CD4-positive, alpha-beta memory T cell (primary cell): Measurements from ENCODE around the gene ATP5F1B. TPM values are rescaled to one million over a fixed set of nuclear protein-coding genes. Genes with fewer than 3 reads are reported as not detected.
A peak's percentile ranks its signal among the peaks of the same experiment; 100 is the strongest.

Experiments used
- CTCF ChIA-PET: fragments of 350-600 bp; sonication (Branson Sonifier 250); formaldehyde crosslinking; loops from one replicate; lab custom pipeline; 2021; ENCODE audit warnings: inconsistent platforms; ENCODE audit not compliant: partially characterized antibody; lab: Charles Lee
- POLR2A ChIA-PET: fragments of 350-600 bp; sonication (Branson Sonifier 250); formaldehyde crosslinking; loops from one replicate; lab custom pipeline; 2021; ENCODE audit not compliant: partially characterized antibody; lab: Charles Lee
- DNase-seq, 5 donors: peaks; one replicate each; pipeline versions ENCODE4 v3.0.0 to v3.0.0-alpha.2; 2020 to 2022; ENCODE audit warnings: mixed read lengths in 1 of 5
- H3K27ac ChIP-seq: one replicate; pipeline ENCODE4 v1.7.0; 2013; ENCODE audit warnings: low read depth, low read length
- H3K27me3 ChIP-seq: 2 replicates; pipeline ENCODE4 v1.7.0; 2013; ENCODE audit warnings: mild to moderate bottlenecking, low read length, moderate library complexity; ENCODE audit not compliant: insufficient read depth
- H3K36me3 ChIP-seq: 2 replicates; pipeline ENCODE4 v1.7.0; 2013; ENCODE audit warnings: mild to moderate bottlenecking, low read length, moderate library complexity; ENCODE audit not compliant: insufficient read depth
- H3K4me1 ChIP-seq: 2 replicates; pipeline ENCODE4 v1.7.0; 2013; ENCODE audit warnings: mild to moderate bottlenecking, low read length, moderate library complexity; ENCODE audit not compliant: insufficient read depth
- H3K4me3 ChIP-seq, 2 donors: one replicate each; pipeline ENCODE4 v1.7.0; 2013; ENCODE audit warnings: low read length in 2 of 2, mild to moderate bottlenecking in 1 of 2
- H3K9me3 ChIP-seq, 2 donors: one replicate each; pipeline ENCODE4 v1.7.0; 2013; ENCODE audit warnings: low read length in 2 of 2, control low read depth in 1 of 2; ENCODE audit not compliant: control insufficient read depth in 1 of 2
- H3K27ac Mint-ChIP-seq, 7 donors: one replicate each; pipeline ENCODE4 v1.8.0; 2020 to 2021; ENCODE audit warnings: mixed read lengths in 7 of 7, mild to moderate bottlenecking in 6 of 7, inconsistent platforms in 3 of 7, moderate library complexity in 3 of 7
- H3K27me3 Mint-ChIP-seq, 2 donors: one replicate each; pipeline ENCODE4 v1.8.0; 2020 to 2021; ENCODE audit warnings: mixed read lengths in 2 of 2
- H3K36me3 Mint-ChIP-seq, 2 donors: one replicate each; pipeline ENCODE4 v1.8.0; 2020 to 2021; ENCODE audit warnings: mixed read lengths in 2 of 2, inconsistent platforms in 1 of 2, mild to moderate bottlenecking in 1 of 2
- H3K4me1 Mint-ChIP-seq, 4 donors: one replicate each; pipeline ENCODE4 v1.8.0; 2020 to 2021; ENCODE audit warnings: mixed read lengths in 4 of 4, mild to moderate bottlenecking in 1 of 4
- H3K4me3 Mint-ChIP-seq, 8 donors: one replicate each; pipeline ENCODE4 v1.8.0; 2020 to 2021; ENCODE audit warnings: mixed read lengths in 8 of 8, mild to moderate bottlenecking in 7 of 8, moderate library complexity in 6 of 8, inconsistent platforms in 3 of 8
- H3K9me3 Mint-ChIP-seq, 8 donors: one replicate each; pipeline ENCODE4 v1.8.0; 2020 to 2021; ENCODE audit warnings: mixed read lengths in 8 of 8, mild to moderate bottlenecking in 5 of 8, inconsistent platforms in 3 of 8, moderate library complexity in 1 of 8
- intact Hi-C: fragments of 100-400 bp; cut with micrococcal nuclease; formaldehyde crosslinking; loops from one replicate; pipeline ENCODE4 v1.15.1; 2023
- polyA plus RNA-seq, 2 donors: library from polyadenylated mRNA; unstranded; fragments of 300-500 nt; fragmentation: Illumina TruSeq; gene quantifications; one replicate each; pipeline ENCODE4 v1.2.3, GENCODE V29; 2021
- total RNA-seq, 2 experiments: library from RNA; stranded (reverse); gene quantifications; one replicate each; pipeline ENCODE4 v1.2.3, GENCODE V29; 2021

ATP5F1B gene
- total and polyA plus RNA-seq, 4 experiments from 2014 or later, result 243 to 1,156 (median 513) TPM

DNA sequence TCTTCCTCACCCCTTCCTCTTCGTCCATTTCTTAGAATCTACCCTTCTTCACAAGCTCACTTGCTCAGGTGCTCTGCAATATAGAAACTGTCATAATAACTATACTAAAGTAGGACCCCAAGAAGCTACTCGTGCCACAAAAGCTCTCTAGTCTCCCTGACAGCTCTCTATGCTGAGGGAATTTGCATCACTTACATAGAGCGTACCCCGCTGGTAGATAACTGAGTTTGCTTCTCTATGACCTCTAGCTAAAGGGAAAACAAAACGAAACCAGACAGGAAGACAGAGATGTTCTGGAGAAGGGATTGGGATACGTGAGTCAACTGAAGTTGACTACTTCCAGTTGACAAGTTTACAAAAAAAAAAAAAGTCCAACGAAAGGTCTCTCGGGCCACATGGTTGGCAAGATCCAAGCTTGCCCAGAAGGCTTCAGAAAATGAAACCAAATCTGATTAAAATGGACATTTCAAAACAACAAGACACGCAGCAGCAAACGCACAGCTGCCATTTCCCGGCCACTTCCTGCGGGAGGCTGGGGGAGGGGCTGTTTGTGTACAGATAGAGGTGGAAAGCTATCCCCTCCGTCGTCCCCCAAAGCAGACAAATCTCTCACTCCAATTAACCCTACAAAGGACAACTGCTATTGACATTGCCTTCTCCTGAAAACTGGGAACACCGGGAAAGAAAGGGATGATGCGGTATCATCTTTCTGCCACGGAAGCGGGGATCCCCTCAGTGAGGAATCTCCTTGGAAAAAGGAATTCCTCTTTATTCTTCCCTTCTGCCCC lies 16.9 kb downstream of the ATP5F1B start:
- H3K9me3 ChIP-seq, result no peaks in the 10 kb centered on the region
- Mint-ChIP-seq H3K9me3 (peaks cover 0 to 2% (median 0%) of the 10 kb centered on the region in 8 donors), H3K27ac (peak overlapping the region; percentile 82 to 98 (median 93)), H3K36me3 (peaks cover 3 to 39% of the 10 kb centered on the region in 2 donors), H3K4me3 (peak overlapping the region; percentile 86 to 95 (median 92)), H3K27me3 (no peaks in the 10 kb centered on the region), H3K4me1 (peaks cover 42 to 79% (median 64%) of the 10 kb centered on the region in 4 donors)
- peak overlapping the region; percentile 93 for H3K27ac ChIP-seq
- peak overlapping the region; percentile 90 to 98 for H3K4me3 ChIP-seq
- H3K36me3 ChIP-seq, result peaks cover 4% of the 10 kb centered on the region
- intact Hi-C loops, result loop anchor here (1.0 kb wide), 1 partner anchor 17 kb away; no protein-coding TSS in a partner anchor
- ChIA-PET CTCF (interaction anchor here (0.7 to 2.2 kb wide), 19 partner anchors 8 to 483 kb away, joined by 3 to 30 read pairs (median 4); partner anchors contain the start of genes ATP5F1B, NACA and SMARCC2), POLR2A (interaction anchor here (0.6 to 10.0 kb wide), 34 partner anchors 8 to 1070 kb away, joined by 3 to 210 read pairs (median 5); partner anchors contain the start of genes ATP5F1B, NAB2, NACA and PTGES3)
- DNase-seq, result peak; percentile 71 to 85 (median 74)
- peaks cover 81% of the 10 kb centered on the region for H3K4me1 ChIP-seq
- no peaks in the 10 kb centered on the region for H3K27me3 ChIP-seq

DNA sequence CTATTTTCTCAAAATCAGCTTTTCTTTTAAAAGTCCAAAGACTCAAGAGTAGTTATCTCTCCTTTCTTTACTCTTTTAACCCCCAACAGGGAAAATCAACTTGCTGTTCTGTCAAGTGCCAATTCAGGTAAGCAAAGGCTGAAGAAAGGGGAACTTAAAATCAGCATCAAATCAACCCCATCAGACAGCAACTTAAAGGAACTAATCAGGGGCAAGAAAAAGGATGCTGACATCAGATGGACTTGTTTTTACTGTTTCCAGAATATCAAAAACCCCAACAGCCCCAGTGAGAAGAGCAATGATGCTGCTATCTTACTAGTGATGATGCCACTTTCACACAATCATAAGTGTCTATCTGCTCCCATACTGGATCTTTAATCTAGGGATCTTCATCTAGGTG lies 19.1 kb downstream of the ATP5F1B start:
- H3K4me3 Mint-ChIP-seq, result peak overlapping the region in 3 of 8 donors; percentile 5 to 6 (median 6)
- intact Hi-C loops, result no loop called here
- H3K36me3 Mint-ChIP-seq, result peaks cover 7 to 52% of the 10 kb centered on the region in 2 donors
- H3K27ac Mint-ChIP-seq, result peak overlapping the region; percentile 19 to 66 (median 49)
- H3K9me3 ChIP-seq, result no peaks in the 10 kb centered on the region
- H3K4me1 ChIP-seq, result peaks cover 76% of the 10 kb centered on the region
- H3K27ac ChIP-seq, result no peak overlapping the region
- H3K4me3 ChIP-seq, result no peak overlapping the region
- H3K27me3 Mint-ChIP-seq, result no peaks in the 10 kb centered on the region
- ChIA-PET CTCF (interaction anchor here (0.7 to 9.3 kb wide), 3 partner anchors 9 to 60 kb away, joined by 3 to 68 read pairs (median 4); no protein-coding TSS in a partner anchor), POLR2A (interaction anchor here (0.8 to 6.6 kb wide), 4 partner anchors 9 to 61 kb away, joined by 3 to 67 read pairs (median 6); partner anchors contain the start of gene PTGES3)
- H3K27me3 ChIP-seq, result no peaks in the 10 kb centered on the region
- peaks cover 4% of the 10 kb centered on the region for H3K36me3 ChIP-seq
- DNase-seq, result no peak
- H3K9me3 Mint-ChIP-seq, result peaks cover 0 to 2% (median 0%) of the 10 kb centered on the region in 8 donors
- H3K4me1 Mint-ChIP-seq, result peaks cover 40 to 73% (median 60%) of the 10 kb centered on the region in 4 donors

DNA sequence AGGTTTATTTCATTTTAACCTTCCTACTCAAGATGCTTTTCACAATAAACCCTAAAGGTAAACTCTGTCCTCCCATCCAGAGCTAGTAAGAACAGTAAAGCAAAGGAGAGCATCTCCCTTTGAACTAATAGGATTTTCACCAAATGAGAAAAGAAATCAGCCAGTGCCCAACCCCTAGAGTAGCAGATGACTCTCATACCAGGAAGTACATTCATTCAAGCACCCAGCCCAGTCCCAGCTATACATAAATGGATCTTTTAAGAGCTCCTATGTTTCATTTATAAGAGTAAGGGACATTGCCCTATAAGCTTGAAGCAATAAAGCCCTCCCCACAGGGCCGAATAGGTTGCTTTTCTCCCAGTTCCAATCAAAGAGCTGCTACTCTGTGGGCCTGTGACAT lies 23.2 kb downstream of the ATP5F1B start:
- CTCF ChIA-PET, result interaction anchor here (1.4 to 9.3 kb wide), 3 partner anchors 13 to 23 kb away, joined by 3 to 68 read pairs (median 5); no protein-coding TSS in a partner anchor
- POLR2A ChIA-PET, result interaction anchor here (0.9 to 6.6 kb wide), 2 partner anchors 13 to 103 kb away, joined by 3 to 67 read pairs; partner anchors contain the start of gene NACA

DNA sequence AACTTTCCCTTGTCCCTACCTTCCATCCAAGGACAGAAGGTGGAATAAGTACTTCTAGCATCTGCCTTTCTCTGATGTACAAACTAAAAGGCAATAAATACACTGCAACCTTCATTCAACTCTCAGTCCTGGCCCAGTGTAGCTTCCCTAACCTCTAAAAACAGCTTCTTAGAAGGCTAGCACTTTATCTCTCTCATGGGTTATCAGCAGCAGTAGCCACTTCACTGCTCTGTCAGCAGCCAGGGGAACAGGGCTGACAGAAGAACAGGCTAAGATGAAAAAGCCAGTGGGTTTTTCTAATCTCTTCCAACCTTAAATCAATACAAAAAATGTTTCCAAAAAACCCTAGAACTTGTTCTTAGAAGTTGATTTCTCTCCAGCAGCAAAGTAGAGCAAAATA lies 28.9 kb downstream of the ATP5F1B start:
- peaks cover 21% of the 10 kb centered on the region for H3K4me1 ChIP-seq
- ChIA-PET POLR2A (interaction anchor here (1.0 to 1.3 kb wide), 2 partner anchors 12 to 14 kb away, joined by 3 to 9 read pairs; partner anchors contain the start of gene BAZ2A), CTCF (interaction anchor here (1.0 to 1.1 kb wide), 2 partner anchors 12 to 20 kb away, joined by 3 to 5 read pairs; no protein-coding TSS in a partner anchor)
- no peaks in the 10 kb centered on the region for H3K27me3 Mint-ChIP-seq
- no peaks in the 10 kb centered on the region for H3K27me3 ChIP-seq
- intact Hi-C loops, result no loop called here
- no peak overlapping the region for H3K27ac ChIP-seq
- H3K4me1 Mint-ChIP-seq, result peaks cover 15 to 40% (median 24%) of the 10 kb centered on the region in 4 donors
- peaks cover 61% of the 10 kb centered on the region for H3K36me3 ChIP-seq
- H3K9me3 ChIP-seq, result no peaks in the 10 kb centered on the region
- no peak overlapping the region for H3K4me3 ChIP-seq
- peak overlapping the region in 3 of 7 donors; percentile 23 to 66 (median 48) for H3K27ac Mint-ChIP-seq
- H3K4me3 Mint-ChIP-seq, result no peak overlapping the region
- H3K36me3 Mint-ChIP-seq, result peaks cover 60 to 81% of the 10 kb centered on the region in 2 donors
- H3K9me3 Mint-ChIP-seq, result no peaks in the 10 kb centered on the region
- DNase-seq, result no peak

More for the DNA sequence above, 23.2 kb downstream of the ATP5F1B start:
- peak overlapping the region in 1 of 8 donors; percentile 10 for H3K4me3 Mint-ChIP-seq
- Histone ChIP-seq H3K27me3 (no peaks in the 10 kb centered on the region), H3K9me3 (no peaks in the 10 kb centered on the region), H3K36me3 (peaks cover 12% of the 10 kb centered on the region), H3K27ac (no peak overlapping the region), H3K4me1 (peaks cover 70% of the 10 kb centered on the region), H3K4me3 (no peak overlapping the region)
- H3K9me3 Mint-ChIP-seq, result no peaks in the 10 kb centered on the region
- intact Hi-C loops, result no loop called here
- no peaks in the 10 kb centered on the region for H3K27me3 Mint-ChIP-seq
- DNase-seq, result no peak
- peak overlapping the region in 4 of 7 donors; percentile 45 to 71 (median 58) for H3K27ac Mint-ChIP-seq
- peaks cover 44 to 72% (median 57%) of the 10 kb centered on the region in 4 donors for H3K4me1 Mint-ChIP-seq
- H3K36me3 Mint-ChIP-seq, result peaks cover 19 to 58% of the 10 kb centered on the region in 2 donors

DNA sequence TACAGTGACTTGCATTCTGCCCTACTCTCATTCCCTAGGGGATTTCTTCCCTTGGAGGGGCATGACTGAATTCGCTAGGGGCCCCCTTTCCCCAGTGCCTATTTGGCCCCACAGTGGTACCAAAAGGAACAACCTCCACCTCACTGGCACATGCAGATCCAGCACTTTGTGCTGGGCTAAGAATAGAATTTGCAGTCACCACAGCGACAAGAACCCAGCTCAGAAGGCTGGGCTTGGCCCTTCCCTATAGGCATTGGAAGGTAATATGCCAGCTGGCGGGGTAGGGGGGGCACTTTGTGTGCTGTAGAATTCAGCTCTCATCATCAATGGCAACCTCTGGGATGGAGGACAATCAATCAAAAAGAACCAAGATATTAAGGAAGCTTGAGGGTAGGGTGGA lies 29.5 kb downstream of the ATP5F1B start:
- Histone ChIP-seq H3K9me3 (no peaks in the 10 kb centered on the region), H3K4me3 (no peak overlapping the region), H3K27ac (no peak overlapping the region), H3K27me3 (no peaks in the 10 kb centered on the region), H3K36me3 (peaks cover 68% of the 10 kb centered on the region), H3K4me1 (peaks cover 15% of the 10 kb centered on the region)
- no peaks in the 10 kb centered on the region for H3K9me3 Mint-ChIP-seq
- ChIA-PET CTCF (interaction anchor here (1.0 to 1.1 kb wide), 2 partner anchors 12 to 20 kb away, joined by 3 to 5 read pairs; no protein-coding TSS in a partner anchor), POLR2A (no interaction called here)
- peak overlapping the region in 4 of 7 donors; percentile 51 to 78 (median 62) for H3K27ac Mint-ChIP-seq
- H3K27me3 Mint-ChIP-seq, result no peaks in the 10 kb centered on the region
- intact Hi-C loops, result no loop called here
- peaks cover 67 to 87% of the 10 kb centered on the region in 2 donors for H3K36me3 Mint-ChIP-seq
- no peak for DNase-seq
- peaks cover 14 to 38% (median 23%) of the 10 kb centered on the region in 4 donors for H3K4me1 Mint-ChIP-seq
- H3K4me3 Mint-ChIP-seq, result no peak overlapping the region

DNA sequence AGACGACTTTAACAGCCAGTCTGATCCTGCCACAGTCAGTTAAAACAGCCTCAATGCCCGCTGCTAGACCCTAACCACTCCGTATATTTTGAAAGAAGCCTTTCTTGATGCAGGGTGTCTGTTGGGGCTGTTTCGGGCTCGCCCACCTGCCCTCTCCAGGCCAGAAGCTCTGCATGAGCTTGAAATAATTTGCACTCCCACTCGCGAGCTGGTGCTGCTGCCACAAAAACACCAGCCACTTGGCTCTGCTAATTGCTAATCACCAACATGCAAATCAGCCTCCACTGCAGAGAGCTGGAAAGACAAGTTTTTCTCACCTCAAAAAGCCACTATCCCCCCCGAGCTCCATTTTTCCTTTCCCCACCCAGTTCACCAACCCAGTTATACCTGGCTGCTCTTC lies 31.2 kb downstream of the ATP5F1B start:
- H3K36me3 ChIP-seq, result peaks cover 80% of the 10 kb centered on the region
- ChIA-PET POLR2A (interaction anchor here (1.0 to 3.6 kb wide), 3 partner anchors 14 to 32 kb away, joined by 3 to 14 read pairs (median 3); partner anchors contain the start of gene ATP5F1B), CTCF (interaction anchor here (2.3 kb wide), 1 partner anchor 22 kb away, joined by 7 read pairs; no protein-coding TSS in a partner anchor)
- peaks cover 7% of the 10 kb centered on the region for H3K4me1 ChIP-seq
- no peak overlapping the region for H3K4me3 ChIP-seq
- H3K27me3 Mint-ChIP-seq, result no peaks in the 10 kb centered on the region
- H3K27ac Mint-ChIP-seq, result peak overlapping the region in 4 of 7 donors; percentile 22 to 68 (median 36)
- peak overlapping the region in 1 of 8 donors; percentile 20 for H3K4me3 Mint-ChIP-seq
- no peaks in the 10 kb centered on the region for H3K9me3 ChIP-seq
- H3K27me3 ChIP-seq, result no peaks in the 10 kb centered on the region
- H3K36me3 Mint-ChIP-seq, result peaks cover 78 to 90% of the 10 kb centered on the region in 2 donors
- no peak for DNase-seq
- H3K27ac ChIP-seq, result no peak overlapping the region
- intact Hi-C loops, result no loop called here
- peaks cover 7 to 24% (median 10%) of the 10 kb centered on the region in 4 donors for H3K4me1 Mint-ChIP-seq
- H3K9me3 Mint-ChIP-seq, result no peaks in the 10 kb centered on the region
